ENCODE results near the gene CAPN5.

DNA sequence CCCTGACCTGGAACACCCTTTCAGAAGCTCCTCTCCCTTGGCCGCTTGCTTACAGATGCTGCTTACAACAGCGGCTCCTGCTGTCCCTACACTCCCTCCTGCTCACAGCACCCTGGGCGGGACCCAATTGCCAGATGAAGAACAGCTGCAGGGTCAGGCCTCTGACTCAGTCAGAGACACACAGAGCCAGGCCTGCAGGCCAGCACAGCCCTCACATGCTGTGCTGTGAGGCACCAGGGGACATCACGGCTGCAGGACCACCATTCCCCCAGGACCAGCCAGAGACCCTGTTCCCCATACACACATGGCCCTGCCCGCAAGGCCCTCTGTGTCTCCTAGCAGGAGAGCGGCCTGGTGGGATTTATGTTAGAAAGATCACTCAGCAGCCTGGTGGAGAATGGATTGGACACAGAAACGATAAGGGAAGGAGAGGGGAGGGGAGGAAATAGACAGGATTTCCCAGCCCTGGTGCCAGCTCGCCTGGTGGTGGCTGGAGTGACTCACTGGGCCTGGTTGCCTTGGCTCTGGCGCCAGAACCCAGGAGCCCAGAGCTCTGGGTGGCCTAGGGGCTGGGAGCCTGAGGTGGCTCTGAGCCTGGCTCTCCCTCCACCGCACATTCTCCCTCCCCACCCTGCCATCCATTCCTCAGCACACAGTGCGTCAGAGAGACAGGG is 6.7 kb downstream of the CAPN5 start:
- TF ChIP-seq CTCF (IDR thresholded peaks at IDR 0.05) (peak; percentile 49 to 82 (median 78)), POLR2A (IDR thresholded peaks at IDR 0.05) (peak; percentile 33 to 38)
